ENCODE results near the gene CRCP.

The CRCP gene

DNA sequence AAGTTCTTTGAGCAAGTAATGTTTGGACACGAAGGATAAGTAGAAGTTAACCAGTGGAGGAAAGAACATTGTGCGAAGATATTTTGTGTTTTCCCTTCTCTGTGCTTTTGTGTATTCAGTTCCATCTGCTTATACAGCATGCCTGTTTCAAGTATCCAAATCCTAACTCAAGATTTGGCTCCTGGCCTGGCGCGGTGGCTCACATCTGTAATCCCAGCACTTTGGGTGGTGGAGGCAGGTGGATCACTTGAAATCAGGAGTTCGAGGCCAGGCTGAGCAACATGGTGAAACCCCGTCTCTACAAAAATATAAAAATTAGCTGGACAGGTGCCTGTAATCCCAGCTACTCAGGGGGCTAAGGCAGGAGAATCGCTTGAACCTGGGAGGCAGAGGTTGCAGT is 49.7 kb downstream of the CRCP start:
- WGBS: 93% methylated on average over 6 of the region's 7 CpGs
- H3K4me1 ChIP-seq (ENCODE audit: control insufficient read depth, insufficient read depth, low read depth, low read length): no peaks in the 10 kb centered on the region
- H2AFZ ChIP-seq (ENCODE audit: low read depth, low read length): no peak overlapping the region

DNA sequence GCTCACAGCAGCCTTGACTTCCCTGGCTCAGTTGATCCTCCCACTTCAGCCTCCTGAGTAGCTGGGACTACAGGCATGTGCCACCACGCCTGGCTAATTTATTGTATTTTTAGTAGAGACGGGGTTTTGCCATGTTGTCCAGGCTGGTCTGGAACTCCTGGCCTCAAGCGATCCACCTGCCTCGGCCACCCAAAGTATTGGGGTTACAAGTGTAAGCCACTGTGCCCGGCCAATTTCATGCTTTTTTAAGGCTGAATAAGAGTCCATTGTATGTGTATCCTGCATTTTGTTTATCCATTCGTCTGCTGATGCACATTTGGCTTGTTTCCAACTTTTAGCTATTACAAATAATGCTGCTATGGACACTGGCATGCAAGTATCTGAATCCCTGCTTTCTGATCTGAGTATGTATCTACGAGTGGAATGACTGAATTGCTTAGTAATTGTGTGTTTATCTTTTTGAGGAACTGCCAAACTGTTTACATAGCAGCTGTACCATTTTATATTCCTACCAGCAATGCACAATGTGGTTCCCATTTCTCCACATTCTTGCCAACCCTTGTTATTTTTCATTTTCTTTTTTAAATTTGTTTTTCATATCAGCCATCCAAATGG is 53.2 kb downstream of the CRCP start:
- Histone ChIP-seq H3K23ac (ENCODE audit: low read length in 2 of 2) (no peak overlapping the region), H2BK15ac (ENCODE audit: low read depth, poor library complexity, severe bottlenecking) (no peak overlapping the region), H2BK120ac (ENCODE audit: low read depth, low read length) (no peak overlapping the region), H2BK5ac (ENCODE audit: low read depth, low read length, poor library complexity, severe bottlenecking) (no peak overlapping the region), H3K14ac (ENCODE audit: low read length in 2 of 2) (no peak overlapping the region), H3K9me3 (ENCODE audit: control insufficient read depth, low read length) (no peaks in the 10 kb centered on the region), H3K4me1 (ENCODE audit: control insufficient read depth, insufficient read depth, low read depth, low read length) (peaks cover 6% of the 10 kb centered on the region), H2AFZ (ENCODE audit: low read depth, low read length) (no peak overlapping the region), H3K4ac (ENCODE audit: low read depth in 1 of 2, low read length in 2 of 2) (no peak overlapping the region), H3K18ac (ENCODE audit: low read depth in 1 of 2, low read length in 2 of 2) (peak overlapping the region; percentile 5 to 66), H2BK12ac (ENCODE audit: low read length in 2 of 2) (peak overlapping the region in 1 of 2 experiments; percentile 86), H2AK5ac (ENCODE audit: low read length, severe bottlenecking) (no peak overlapping the region), H3K27me3 (ENCODE audit: control insufficient read depth in 1 of 2, insufficient read depth in 1 of 2, low read length in 2 of 2) (no peaks in the 10 kb centered on the region), H3K79me1 (replicated peaks; ENCODE audit: low read length, poor library complexity, severe bottlenecking) (no peaks in the 10 kb centered on the region), H3K9ac (ENCODE audit: low read length) (no peak overlapping the region), H3K4me3 (ENCODE audit: insufficient read depth in 1 of 2, low read depth in 1 of 2, low read length in 2 of 2) (no peak overlapping the region), H4K91ac (ENCODE audit: low read length) (no peak overlapping the region), H3K36me3 (ENCODE audit: control insufficient read depth in 1 of 2, insufficient read depth in 2 of 2, low read depth in 1 of 2, low read length in 2 of 2) (no peaks in the 10 kb centered on the region), H4K8ac (ENCODE audit: low read length) (no peak overlapping the region), H3K27ac (ENCODE audit: low read length, poor library complexity, severe bottlenecking) (no peak overlapping the region), H3K4me2 (ENCODE audit: low read length, poor library complexity, severe bottlenecking) (no peak overlapping the region)
- 38% methylated on average over 7 of the region's 7 CpGs for WGBS
- peak; percentile 91 for DNase-seq

More for the DNA sequence above, 49.7 kb downstream of the CRCP start:
- Histone ChIP-seq H2BK15ac (ENCODE audit: low read depth, poor library complexity, severe bottlenecking) (no peak overlapping the region), H3K18ac (ENCODE audit: low read depth in 1 of 2, low read length in 2 of 2) (no peak overlapping the region), H3K4me3 (ENCODE audit: insufficient read depth in 1 of 2, low read depth in 1 of 2, low read length in 2 of 2) (no peak overlapping the region), H3K27ac (ENCODE audit: low read length, poor library complexity, severe bottlenecking) (no peak overlapping the region), H3K36me3 (ENCODE audit: control insufficient read depth in 1 of 2, insufficient read depth in 2 of 2, low read depth in 1 of 2, low read length in 2 of 2) (no peaks in the 10 kb centered on the region), H4K8ac (ENCODE audit: low read length) (no peak overlapping the region), H3K79me1 (replicated peaks; ENCODE audit: low read length, poor library complexity, severe bottlenecking) (no peaks in the 10 kb centered on the region), H3K23ac (ENCODE audit: low read length in 2 of 2) (no peak overlapping the region), H2BK5ac (ENCODE audit: low read depth, low read length, poor library complexity, severe bottlenecking) (no peak overlapping the region), H3K27me3 (ENCODE audit: control insufficient read depth in 1 of 2, insufficient read depth in 1 of 2, low read length in 2 of 2) (no peaks in the 10 kb centered on the region), H2BK120ac (ENCODE audit: low read depth, low read length) (no peak overlapping the region), H3K9me3 (ENCODE audit: control insufficient read depth, low read length) (no peaks in the 10 kb centered on the region), H3K4ac (ENCODE audit: low read depth in 1 of 2, low read length in 2 of 2) (no peak overlapping the region), H2BK12ac (ENCODE audit: low read length in 2 of 2) (no peak overlapping the region), H3K4me2 (ENCODE audit: low read length, poor library complexity, severe bottlenecking) (no peak overlapping the region), H2AK5ac (ENCODE audit: low read length, severe bottlenecking) (no peak overlapping the region), H4K91ac (ENCODE audit: low read length) (no peak overlapping the region), H3K9ac (ENCODE audit: low read length) (no peak overlapping the region), H3K14ac (ENCODE audit: low read length in 2 of 2) (no peak overlapping the region)
- DNase-seq: no peak

DNA sequence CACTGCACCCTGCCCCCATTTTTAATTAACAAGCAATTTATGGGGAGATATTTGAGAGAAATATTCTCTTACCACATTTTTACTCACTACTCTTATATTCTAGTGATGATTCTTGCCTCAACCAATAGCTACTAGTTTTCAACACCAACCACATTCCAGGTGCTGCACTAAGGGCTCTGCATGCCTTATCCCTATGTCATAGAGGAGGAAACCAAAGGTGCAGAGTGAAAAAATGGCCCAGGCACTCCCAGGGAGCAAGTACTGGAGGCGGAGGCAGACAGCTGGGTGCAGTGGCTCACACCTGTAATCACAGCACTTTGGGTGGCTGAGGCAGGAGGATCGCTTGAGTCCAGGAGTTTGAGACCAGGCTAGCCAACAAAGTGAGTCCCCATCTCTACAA is 55.0 kb downstream of the CRCP start:
- no peaks in the 10 kb centered on the region for H3K27me3 ChIP-seq (ENCODE audit: control insufficient read depth in 1 of 2, insufficient read depth in 1 of 2, low read length in 2 of 2)
- H2BK12ac ChIP-seq (ENCODE audit: low read length in 2 of 2): peak overlapping the region; percentile 63 to 66
- H3K4ac ChIP-seq (ENCODE audit: low read depth in 1 of 2, low read length in 2 of 2): no peak overlapping the region
- no peaks in the 10 kb centered on the region for H3K9me3 ChIP-seq (ENCODE audit: control insufficient read depth, low read length)
- H2AFZ ChIP-seq (ENCODE audit: low read depth, low read length): no peak overlapping the region
- H4K91ac ChIP-seq (ENCODE audit: low read length): no peak overlapping the region
- no peak overlapping the region for H2BK120ac ChIP-seq (ENCODE audit: low read depth, low read length)
- H3K9ac ChIP-seq (ENCODE audit: low read length): no peak overlapping the region
- no peak overlapping the region for H3K18ac ChIP-seq (ENCODE audit: low read depth in 1 of 2, low read length in 2 of 2)
- WGBS: 100% methylated on average over 2 of the region's 2 CpGs
- no peaks in the 10 kb centered on the region for H3K36me3 ChIP-seq (ENCODE audit: control insufficient read depth in 1 of 2, insufficient read depth in 2 of 2, low read depth in 1 of 2, low read length in 2 of 2)
- no peak overlapping the region for H2BK5ac ChIP-seq (ENCODE audit: low read depth, low read length, poor library complexity, severe bottlenecking)
- H3K23ac ChIP-seq (ENCODE audit: low read length in 2 of 2): no peak overlapping the region
- no peak overlapping the region for H4K8ac ChIP-seq (ENCODE audit: low read length)
- peak overlapping the region; percentile 28 for H2BK15ac ChIP-seq (ENCODE audit: low read depth, poor library complexity, severe bottlenecking)
- no peak overlapping the region for H3K4me2 ChIP-seq (ENCODE audit: low read length, poor library complexity, severe bottlenecking)
- H3K79me1 ChIP-seq (replicated peaks; ENCODE audit: low read length, poor library complexity, severe bottlenecking): no peaks in the 10 kb centered on the region
- H3K27ac ChIP-seq (ENCODE audit: low read length, poor library complexity, severe bottlenecking): no peak overlapping the region
- H3K4me1 ChIP-seq (ENCODE audit: control insufficient read depth, insufficient read depth, low read depth, low read length): peaks cover 8% of the 10 kb centered on the region
- H2AK5ac ChIP-seq (ENCODE audit: low read length, severe bottlenecking): no peak overlapping the region
- H3K4me3 ChIP-seq (ENCODE audit: insufficient read depth in 1 of 2, low read depth in 1 of 2, low read length in 2 of 2): no peak overlapping the region
- H3K14ac ChIP-seq (ENCODE audit: low read length in 2 of 2): no peak overlapping the region
- no peak for DNase-seq

DNA sequence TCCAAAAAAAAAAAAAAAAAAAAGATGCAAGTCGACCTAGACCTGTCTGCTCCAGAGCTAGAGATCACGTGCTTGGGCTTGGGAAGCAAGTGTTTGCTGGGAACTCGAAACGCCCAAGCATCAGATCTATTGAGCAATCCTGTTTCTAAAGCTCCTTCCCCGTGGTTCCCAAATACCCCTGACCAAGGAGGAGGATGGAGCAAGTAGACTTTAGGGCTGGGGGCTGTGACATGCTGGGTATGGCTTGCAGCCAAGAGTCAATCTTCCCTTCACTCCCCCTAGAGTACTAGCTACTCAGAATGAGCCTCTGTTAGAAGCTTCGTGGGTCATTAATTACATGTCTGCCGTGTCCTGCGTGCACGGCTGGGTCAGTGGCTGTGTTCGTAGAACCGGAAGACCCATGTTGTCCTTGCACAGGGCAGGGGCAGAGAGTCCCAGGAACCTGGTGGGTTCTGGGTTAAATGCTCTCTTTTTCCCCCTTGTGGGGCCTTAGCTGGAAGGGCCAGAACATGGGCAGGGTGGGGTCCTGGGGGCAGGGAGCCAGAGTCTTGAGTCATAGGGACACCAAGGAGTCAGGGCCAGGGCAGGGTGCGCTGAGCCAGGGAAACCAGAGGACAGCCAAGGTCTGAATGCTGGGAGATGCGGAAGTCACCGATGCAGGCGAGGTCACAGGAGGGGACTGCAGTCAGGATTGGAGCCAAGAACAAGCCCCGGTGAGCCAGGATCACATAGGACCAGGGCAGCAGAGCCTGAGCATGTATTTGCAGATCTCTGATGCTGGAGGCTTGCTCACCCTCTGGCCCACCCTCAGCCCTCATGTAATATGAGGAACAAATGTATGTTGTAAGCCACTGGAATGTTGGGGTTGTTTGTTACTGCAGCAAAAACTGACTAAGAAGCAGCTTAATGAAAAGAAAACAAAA is 55.9 kb downstream of the CRCP start:
- peaks cover 8% of the 10 kb centered on the region for H3K4me1 ChIP-seq (ENCODE audit: control insufficient read depth, insufficient read depth, low read depth, low read length)
- no peaks in the 10 kb centered on the region for H3K9me3 ChIP-seq (ENCODE audit: control insufficient read depth, low read length)
- H4K8ac ChIP-seq (ENCODE audit: low read length): no peak overlapping the region
- H2BK12ac ChIP-seq (ENCODE audit: low read length in 2 of 2): peak overlapping the region in 1 of 2 experiments; percentile 38
- H3K36me3 ChIP-seq (ENCODE audit: control insufficient read depth in 1 of 2, insufficient read depth in 2 of 2, low read depth in 1 of 2, low read length in 2 of 2): no peaks in the 10 kb centered on the region
- H2AFZ ChIP-seq (ENCODE audit: low read depth, low read length): no peak overlapping the region
- H4K91ac ChIP-seq (ENCODE audit: low read length): no peak overlapping the region
- peak overlapping the region in 1 of 2 experiments; percentile 70 for H3K18ac ChIP-seq (ENCODE audit: low read depth in 1 of 2, low read length in 2 of 2)
- H3K4ac ChIP-seq (ENCODE audit: low read depth in 1 of 2, low read length in 2 of 2): no peak overlapping the region
- no peak overlapping the region for H3K27ac ChIP-seq (ENCODE audit: low read length, poor library complexity, severe bottlenecking)
- peak overlapping the region; percentile 73 for H3K9ac ChIP-seq (ENCODE audit: low read length)
- H2BK15ac ChIP-seq (ENCODE audit: low read depth, poor library complexity, severe bottlenecking): no peak overlapping the region
- H2BK5ac ChIP-seq (ENCODE audit: low read depth, low read length, poor library complexity, severe bottlenecking): no peak overlapping the region
- peak overlapping the region in 1 of 2 experiments; percentile 63 for H3K4me3 ChIP-seq (ENCODE audit: insufficient read depth in 1 of 2, low read depth in 1 of 2, low read length in 2 of 2)
- no peak overlapping the region for H3K4me2 ChIP-seq (ENCODE audit: low read length, poor library complexity, severe bottlenecking)
- no peak overlapping the region for H3K14ac ChIP-seq (ENCODE audit: low read length in 2 of 2)
- H2AK5ac ChIP-seq (ENCODE audit: low read length, severe bottlenecking): no peak overlapping the region
- no peak overlapping the region for H2BK120ac ChIP-seq (ENCODE audit: low read depth, low read length)
- DNase-seq: no peak
- no peak overlapping the region for H3K23ac ChIP-seq (ENCODE audit: low read length in 2 of 2)
- H3K27me3 ChIP-seq (ENCODE audit: control insufficient read depth in 1 of 2, insufficient read depth in 1 of 2, low read length in 2 of 2): no peaks in the 10 kb centered on the region
- 73% methylated on average over 15 of the region's 16 CpGs for WGBS
- no peaks in the 10 kb centered on the region for H3K79me1 ChIP-seq (replicated peaks; ENCODE audit: low read length, poor library complexity, severe bottlenecking)
